Mesenchymal stem cell (in vitro differentiated cells and primary cell): Measurements from ENCODE around the gene KLHL3.

Experiments used
- DNase-seq: peaks from one replicate; pipeline ENCODE4 v3.0.0-alpha.2; 2013
- H2AFZ ChIP-seq: one replicate; pipeline ENCODE4 v1.6.1; 2013; ENCODE audit warnings: low read depth, mild to moderate bottlenecking, control low read depth, inconsistent platforms, low read length, moderate library complexity
- H2AK5ac ChIP-seq: 2 replicates; pipeline ENCODE4 v1.6.1; 2013; ENCODE audit warnings: low read length, moderate library complexity, mild to moderate bottlenecking, inconsistent platforms; ENCODE audit not compliant: severe bottlenecking
- H2BK120ac ChIP-seq: one replicate; pipeline ENCODE4 v1.6.1; 2013; ENCODE audit warnings: low read depth, mild to moderate bottlenecking, inconsistent platforms, low read length, moderate library complexity
- H2BK12ac ChIP-seq, 2 experiments: one replicate each; pipeline ENCODE4 v1.6.1; 2013; ENCODE audit warnings: inconsistent platforms in 2 of 2, low read length in 2 of 2, mild to moderate bottlenecking in 2 of 2, moderate library complexity in 2 of 2, control low read depth in 1 of 2
- H2BK15ac ChIP-seq: one replicate; pipeline ENCODE4 v1.6.1; 2013; ENCODE audit warnings: mild to moderate bottlenecking, low read depth, inconsistent platforms; ENCODE audit not compliant: poor library complexity, severe bottlenecking
- H2BK5ac ChIP-seq: 2 replicates; pipeline ENCODE4 v1.6.1; 2013; ENCODE audit warnings: low read depth, mild to moderate bottlenecking, low read length, control low read depth, inconsistent platforms; ENCODE audit not compliant: poor library complexity, severe bottlenecking
- H3K14ac ChIP-seq, 2 experiments: one replicate each; pipeline ENCODE4 v1.6.1; 2013; ENCODE audit warnings: inconsistent platforms in 2 of 2, low read length in 2 of 2, control low read depth in 1 of 2, mild to moderate bottlenecking in 1 of 2, moderate library complexity in 1 of 2
- H3K18ac ChIP-seq, 2 experiments: one replicate each; pipeline ENCODE4 v1.6.1; 2013; ENCODE audit warnings: inconsistent platforms in 2 of 2, low read length in 2 of 2, control low read depth in 1 of 2, low read depth in 1 of 2, mild to moderate bottlenecking in 1 of 2
- H3K23ac ChIP-seq, 2 experiments: one replicate each; pipeline ENCODE4 v1.6.1; 2013; ENCODE audit warnings: inconsistent platforms in 2 of 2, low read length in 2 of 2, mild to moderate bottlenecking in 2 of 2, moderate library complexity in 2 of 2, control low read depth in 1 of 2
- H3K27ac ChIP-seq: 2 replicates; pipeline ENCODE4 v1.5.1; 2013; ENCODE audit warnings: mild to moderate bottlenecking, moderate library complexity, low read length, control low read depth, inconsistent platforms; ENCODE audit not compliant: poor library complexity, severe bottlenecking
- H3K27me3 ChIP-seq, 2 experiments: 2 replicates each; pipeline versions ENCODE4 v1.6.1 to v1.7.0; 2013; ENCODE audit warnings: low read length in 2 of 2, mild to moderate bottlenecking in 2 of 2, moderate library complexity in 2 of 2, control low read depth in 1 of 2, inconsistent platforms in 1 of 2; ENCODE audit not compliant: control insufficient read depth in 1 of 2, insufficient read depth in 1 of 2
- H3K36me3 ChIP-seq, 2 experiments: 2 replicates each; pipeline versions ENCODE4 v1.6.1 to v1.7.0; 2013; ENCODE audit warnings: low read length in 2 of 2, control low read depth in 1 of 2, inconsistent platforms in 1 of 2, low read depth in 1 of 2, mild to moderate bottlenecking in 1 of 2; ENCODE audit not compliant: insufficient read depth in 2 of 2, control insufficient read depth in 1 of 2
- H3K4ac ChIP-seq, 2 experiments: one replicate each; pipeline ENCODE4 v1.6.1; 2013; ENCODE audit warnings: inconsistent platforms in 2 of 2, low read length in 2 of 2, mild to moderate bottlenecking in 2 of 2, moderate library complexity in 2 of 2, control low read depth in 1 of 2, low read depth in 1 of 2
- H3K4me1 ChIP-seq: 2 replicates; pipeline ENCODE4 v1.6.1; 2013; ENCODE audit warnings: low read depth, low read length, control low read depth; ENCODE audit not compliant: control insufficient read depth, insufficient read depth
- H3K4me2 ChIP-seq: 2 replicates; pipeline ENCODE4 v1.6.1; 2013; ENCODE audit warnings: low read length, mild to moderate bottlenecking, inconsistent platforms; ENCODE audit not compliant: poor library complexity, severe bottlenecking
- H3K4me3 ChIP-seq, 2 experiments: 2 replicates each; pipeline versions ENCODE4 v1.5.1 to v1.7.0; 2013; ENCODE audit warnings: low read length in 2 of 2, mild to moderate bottlenecking in 2 of 2, control low read depth in 1 of 2, low read depth in 1 of 2; ENCODE audit not compliant: insufficient read depth in 1 of 2
- H3K79me1 ChIP-seq: replicated peaks from 2 replicates; pipeline ENCODE4 v1.6.1; 2013; ENCODE audit warnings: mild to moderate bottlenecking, control low read depth, low read length, inconsistent platforms; ENCODE audit not compliant: poor library complexity, severe bottlenecking
- H3K9ac ChIP-seq: 2 replicates; pipeline ENCODE4 v1.7.0; 2013; ENCODE audit warnings: mild to moderate bottlenecking, low read length, moderate library complexity
- H3K9me3 ChIP-seq: 2 replicates; pipeline ENCODE4 v1.7.0; 2013; ENCODE audit warnings: mild to moderate bottlenecking, low read length; ENCODE audit not compliant: control insufficient read depth
- H4K8ac ChIP-seq: one replicate; pipeline ENCODE4 v1.6.1; 2013; ENCODE audit warnings: inconsistent platforms, mild to moderate bottlenecking, low read length, moderate library complexity
- H4K91ac ChIP-seq: one replicate; pipeline ENCODE4 v1.6.1; 2013; ENCODE audit warnings: mild to moderate bottlenecking, low read length, inconsistent platforms
- WGBS: methylation state at CpG from one replicate; pipeline ENCODE4 v1.1.7; 2013; ENCODE audit warnings: mixed read lengths; 5-methylcytosine and 5-hydroxymethylcytosine counted together

Gene KLHL3

DNA sequence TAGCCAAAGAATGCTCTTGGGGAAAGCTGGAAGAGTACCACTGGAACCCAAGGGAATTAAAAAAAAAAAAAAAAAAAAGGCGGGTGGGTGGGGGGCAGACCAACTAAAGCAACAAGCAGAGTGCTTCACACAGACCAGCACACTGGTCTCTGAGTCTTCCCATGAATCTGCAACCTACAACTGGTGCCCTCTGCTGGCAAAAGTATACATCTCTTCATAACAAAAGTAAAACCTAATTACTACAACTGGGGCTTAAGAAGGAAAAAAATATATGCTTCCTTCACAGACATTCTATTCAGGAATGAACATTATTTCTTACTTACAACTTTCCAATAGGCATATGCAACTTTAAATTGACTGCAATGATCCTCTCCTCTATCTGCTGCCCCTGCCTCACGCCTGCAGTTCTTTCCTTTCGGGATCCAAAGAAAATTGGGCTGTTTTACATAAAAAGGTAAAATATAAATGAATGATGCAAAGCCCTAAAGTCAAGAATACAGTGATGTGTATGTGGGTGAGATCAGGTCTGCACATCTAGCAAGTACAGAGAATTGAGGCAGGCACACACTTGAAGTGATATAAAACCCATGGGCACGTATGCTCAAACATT is 7.2 kb upstream of the KLHL3 start:
- H3K4me3 ChIP-seq, result no peak overlapping the region
- H2AK5ac ChIP-seq, result no peak overlapping the region
- H3K4me2 ChIP-seq, result no peak overlapping the region
- H4K8ac ChIP-seq, result no peak overlapping the region
- 72% methylated on average over 4 of the region's 4 CpGs for WGBS
- H3K4me1 ChIP-seq, result no peaks in the 10 kb centered on the region
- no peak overlapping the region for H3K23ac ChIP-seq
- H2BK120ac ChIP-seq, result no peak overlapping the region
- H3K9me3 ChIP-seq, result peaks cover 1% of the 10 kb centered on the region
- no peak overlapping the region for H3K27ac ChIP-seq
- no peak overlapping the region for H2BK5ac ChIP-seq
- H3K9ac ChIP-seq, result no peak overlapping the region
- no peak overlapping the region for H3K14ac ChIP-seq
- H3K27me3 ChIP-seq, result no peaks in the 10 kb centered on the region
- DNase-seq, result peak; percentile 72
- no peak overlapping the region for H3K18ac ChIP-seq
- H3K79me1 ChIP-seq, result no peaks in the 10 kb centered on the region
- H2BK12ac ChIP-seq, result no peak overlapping the region
- H3K36me3 ChIP-seq, result no peaks in the 10 kb centered on the region
- no peak overlapping the region for H2BK15ac ChIP-seq
- no peak overlapping the region for H2AFZ ChIP-seq
- H3K4ac ChIP-seq, result no peak overlapping the region
- H4K91ac ChIP-seq, result no peak overlapping the region

- Histone ChIP-seq H2BK120ac (no peak overlapping the region), H3K14ac (no peak overlapping the region), H3K36me3 (no peaks in the 10 kb centered on the region), H2AK5ac (no peak overlapping the region), H3K18ac (no peak overlapping the region), H3K27me3 (no peaks in the 10 kb centered on the region), H3K4me1 (no peaks in the 10 kb centered on the region), H3K27ac (no peak overlapping the region), H3K4me3 (no peak overlapping the region), H2BK12ac (no peak overlapping the region), H4K91ac (no peak overlapping the region), H3K23ac (no peak overlapping the region), H2AFZ (no peak overlapping the region), H3K9me3 (peaks cover 2% of the 10 kb centered on the region), H3K4ac (no peak overlapping the region), H3K9ac (no peak overlapping the region), H3K4me2 (no peak overlapping the region), H3K79me1 (no peaks in the 10 kb centered on the region), H2BK5ac (no peak overlapping the region), H4K8ac (no peak overlapping the region), H2BK15ac (no peak overlapping the region)
- WGBS, result 85% methylated on average over 8 of the region's 8 CpGs
- DNase-seq, result no peak
These were observed 5.8 kb upstream of the KLHL3 start for GRCh38 chr5:137741718-137742117.

- no peak for DNase-seq
These were observed 3.8 kb upstream of the KLHL3 start for GRCh38 chr5:137739737-137740136.

DNA sequence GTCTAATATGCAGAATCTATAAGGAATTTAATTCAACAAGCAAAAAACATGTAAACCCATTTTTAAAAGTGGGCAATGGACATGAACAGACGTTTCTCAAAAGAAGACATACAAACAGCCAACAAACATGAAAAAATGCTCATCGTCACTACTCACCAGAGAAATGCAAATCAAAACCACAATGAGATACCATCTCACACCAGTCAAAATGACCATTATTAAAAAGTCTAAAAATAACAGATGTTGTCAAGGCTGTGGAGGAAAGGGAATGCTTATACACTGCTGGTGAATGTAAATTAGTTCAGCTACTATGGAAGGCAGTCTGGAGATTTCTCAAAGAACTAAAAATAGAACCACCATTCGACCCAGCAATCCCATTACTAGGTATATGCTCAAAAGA is 3.1 kb upstream of the KLHL3 start:
- Histone ChIP-seq H3K79me1 (peaks cover 2% of the 10 kb centered on the region), H2AFZ (no peak overlapping the region), H3K4me3 (no peak overlapping the region), H3K27me3 (no peaks in the 10 kb centered on the region), H2BK5ac (no peak overlapping the region), H3K4ac (no peak overlapping the region), H4K91ac (no peak overlapping the region), H2BK15ac (no peak overlapping the region), H3K14ac (no peak overlapping the region), H3K4me1 (peaks cover 6% of the 10 kb centered on the region), H3K9ac (no peak overlapping the region), H3K36me3 (no peaks in the 10 kb centered on the region), H3K9me3 (peaks cover 2% of the 10 kb centered on the region), H2AK5ac (no peak overlapping the region), H3K18ac (no peak overlapping the region), H3K23ac (no peak overlapping the region), H3K4me2 (no peak overlapping the region), H3K27ac (no peak overlapping the region), H4K8ac (no peak overlapping the region), H2BK120ac (no peak overlapping the region), H2BK12ac (no peak overlapping the region)
- WGBS, result 74% methylated on average over 3 of the region's 3 CpGs
- peak; percentile 45 for DNase-seq

More at GRCh38 chr5:137739737-137740136, 3.8 kb upstream of the KLHL3 start:
- Histone ChIP-seq H3K79me1 (no peaks in the 10 kb centered on the region), H2AFZ (no peak overlapping the region), H4K91ac (no peak overlapping the region), H4K8ac (no peak overlapping the region), H3K14ac (no peak overlapping the region), H2BK15ac (no peak overlapping the region), H3K4me1 (peaks cover 4% of the 10 kb centered on the region), H3K23ac (no peak overlapping the region), H2BK5ac (no peak overlapping the region), H3K4me3 (no peak overlapping the region), H3K9me3 (peaks cover 2% of the 10 kb centered on the region), H3K27me3 (no peaks in the 10 kb centered on the region), H3K4ac (no peak overlapping the region), H2BK12ac (no peak overlapping the region), H2AK5ac (no peak overlapping the region), H3K4me2 (no peak overlapping the region), H3K18ac (no peak overlapping the region), H2BK120ac (no peak overlapping the region), H3K36me3 (no peaks in the 10 kb centered on the region), H3K27ac (no peak overlapping the region), H3K9ac (no peak overlapping the region)
- 89% methylated on average over 4 of the region's 4 CpGs for WGBS
